NCI-H446 treated with DMSO at 0.1 percent for 48 hours (cell line): Measurements from ENCODE around the gene DRD3.

Experiments
- DNase-seq: peaks from one replicate; lab custom pipeline; 2025; lab: John Stamatoyannopoulos, UW

DRD3 gene

DNA sequence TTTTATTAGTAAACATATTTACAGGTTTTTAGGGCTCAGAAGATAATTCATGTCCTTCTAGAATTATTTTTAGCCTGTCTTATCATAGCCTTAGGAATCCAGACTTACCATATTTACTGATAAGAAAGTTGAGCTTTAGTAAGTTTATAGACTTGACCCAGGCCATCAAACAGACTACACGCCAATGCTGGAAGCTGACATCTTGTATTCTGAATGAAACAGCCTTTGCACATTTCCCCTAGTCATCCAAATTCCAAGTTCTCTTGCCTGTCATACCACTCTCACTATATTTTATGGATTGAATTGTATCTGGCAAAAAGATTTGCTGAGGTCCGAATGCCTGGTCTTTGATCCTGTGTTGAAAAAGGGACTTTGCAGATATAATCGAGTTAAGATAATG lies 58.6 kb downstream of the DRD3 start:
- DNase-seq = no peak

DNA sequence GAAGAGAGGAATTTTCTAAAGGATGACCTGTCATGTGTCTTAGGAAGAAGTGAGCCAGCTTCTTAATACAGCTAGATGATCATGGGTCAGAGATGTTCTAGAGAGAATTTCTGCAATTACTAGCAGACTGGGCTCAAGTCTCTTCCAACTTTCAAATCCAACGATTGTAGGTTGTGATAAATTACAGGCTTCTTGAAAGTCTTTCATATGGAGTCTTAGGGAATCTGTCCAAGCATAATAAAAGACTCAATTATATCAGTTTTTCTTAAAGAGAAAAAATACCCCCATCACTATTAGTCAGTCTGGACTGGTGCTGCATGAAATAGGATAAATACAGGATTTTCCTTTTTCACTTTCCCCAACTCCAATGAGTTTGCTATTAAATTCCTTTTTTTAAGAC lies 59.1 kb downstream of the DRD3 start:
- DNase-seq = no peak

DNA sequence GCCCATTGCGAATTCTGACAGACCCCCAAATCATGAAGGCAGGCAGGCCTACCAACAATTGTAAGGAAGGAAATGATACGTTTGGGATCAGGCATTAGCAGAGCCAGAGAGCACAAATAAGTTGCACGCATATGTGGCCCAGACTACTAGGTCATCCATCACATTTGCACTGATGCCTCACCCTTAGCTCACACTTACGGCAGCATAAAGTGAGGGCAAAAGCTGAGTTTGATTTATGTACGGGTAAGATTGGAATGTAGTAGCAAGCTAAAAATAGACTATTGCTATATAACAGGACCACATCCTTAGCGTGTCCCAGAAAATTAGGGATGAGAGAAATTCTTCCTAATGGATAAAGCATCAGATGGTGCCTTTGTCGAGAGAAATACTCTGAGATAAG lies 63.7 kb downstream of the DRD3 start:
- no peak for DNase-seq

DNA sequence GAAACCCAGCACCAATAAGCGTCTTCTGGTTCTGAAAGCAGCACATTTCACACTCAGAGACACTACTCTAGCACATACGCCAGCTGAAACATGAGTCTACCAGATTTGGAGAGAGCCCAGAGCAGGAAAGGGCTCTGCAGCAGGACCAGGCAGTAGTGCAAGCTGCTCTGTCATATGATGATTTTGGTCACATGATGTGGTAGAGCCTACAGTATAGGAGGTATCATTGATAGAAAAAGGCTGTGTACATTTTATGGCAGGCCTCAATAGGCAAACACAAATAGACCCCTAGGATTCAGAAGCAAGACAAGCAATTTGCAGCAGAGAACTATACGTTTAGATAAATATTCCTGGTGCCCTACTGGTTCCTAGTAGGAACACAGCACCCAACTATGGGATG lies 64.1 kb downstream of the DRD3 start:
- no peak for DNase-seq

DNA sequence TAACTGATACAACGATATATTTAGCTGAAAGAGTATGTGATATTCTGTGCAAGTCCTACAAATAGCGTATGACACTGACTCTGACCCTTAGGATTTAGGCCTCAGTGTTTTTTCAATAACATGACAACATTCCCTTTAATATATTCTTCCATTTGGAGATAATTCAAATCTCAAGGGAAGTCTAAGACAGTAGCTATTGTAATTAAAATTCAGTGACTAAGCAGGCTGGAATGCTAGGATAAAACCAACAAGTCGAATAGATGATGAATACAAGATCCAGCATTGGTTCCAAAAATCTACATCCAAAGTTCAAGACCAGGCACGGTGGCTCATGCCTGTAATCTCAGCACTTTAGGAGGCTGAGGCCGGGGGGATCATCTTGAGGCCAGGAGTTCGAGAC lies 66.2 kb downstream of the DRD3 start:
- no peak for DNase-seq

GRCh38 chr3:114111060-114111770 lies 67.6 kb downstream of the DRD3 start:
- no peak for DNase-seq

- no peak for DNase-seq
Observed at GRCh38 chr3:114110439-114110838, 68.4 kb downstream of the DRD3 start.

- DNase-seq = no peak
Observed at GRCh38 chr3:114108137-114108536, 70.7 kb downstream of the DRD3 start.

- no peak for DNase-seq
Observed at GRCh38 chr3:114104414-114104813, 74.4 kb downstream of the DRD3 start.

DNA sequence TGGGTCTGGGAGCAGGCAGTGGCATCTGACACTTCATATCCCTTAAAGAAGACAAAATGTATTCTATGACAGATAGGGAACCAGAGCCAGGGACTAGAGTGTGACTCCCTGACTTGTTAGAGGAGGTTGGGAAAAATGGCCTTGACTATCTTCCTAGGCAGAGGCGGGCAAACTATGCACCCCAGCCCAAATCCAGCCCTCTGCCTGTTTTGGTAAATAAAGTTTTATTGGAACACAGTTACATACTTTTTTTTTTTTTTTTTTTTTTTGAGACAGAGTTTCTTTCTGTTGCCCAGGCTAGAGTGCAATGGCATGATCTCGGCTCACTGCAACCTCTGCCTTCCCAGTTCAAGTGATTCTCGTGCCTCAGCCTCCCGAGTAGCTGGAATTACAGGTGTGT lies 75.0 kb downstream of the DRD3 start:
- DNase-seq = no peak

GRCh38 chr3:114103181-114103580 lies 75.7 kb downstream of the DRD3 start:
- no peak for DNase-seq

DNA sequence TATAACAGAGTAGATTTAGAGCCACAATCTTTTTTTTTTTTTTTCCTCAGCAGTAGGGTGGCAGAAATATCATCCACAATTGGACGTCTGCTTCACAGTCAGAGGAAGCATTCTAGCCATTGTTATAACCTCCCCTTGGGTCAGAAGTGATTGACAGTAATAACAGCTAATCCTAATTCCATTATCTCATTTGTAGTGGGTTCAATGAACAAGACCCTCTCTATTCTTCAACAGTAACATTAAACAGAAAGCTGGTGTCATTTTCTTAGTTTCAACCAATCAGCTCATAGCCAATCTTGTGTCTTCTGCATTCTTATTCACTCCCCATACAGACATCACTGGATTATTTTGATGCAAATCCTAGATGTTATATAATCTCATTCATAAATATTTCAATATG lies 77.8 kb downstream of the DRD3 start:
- no peak for DNase-seq

DNA sequence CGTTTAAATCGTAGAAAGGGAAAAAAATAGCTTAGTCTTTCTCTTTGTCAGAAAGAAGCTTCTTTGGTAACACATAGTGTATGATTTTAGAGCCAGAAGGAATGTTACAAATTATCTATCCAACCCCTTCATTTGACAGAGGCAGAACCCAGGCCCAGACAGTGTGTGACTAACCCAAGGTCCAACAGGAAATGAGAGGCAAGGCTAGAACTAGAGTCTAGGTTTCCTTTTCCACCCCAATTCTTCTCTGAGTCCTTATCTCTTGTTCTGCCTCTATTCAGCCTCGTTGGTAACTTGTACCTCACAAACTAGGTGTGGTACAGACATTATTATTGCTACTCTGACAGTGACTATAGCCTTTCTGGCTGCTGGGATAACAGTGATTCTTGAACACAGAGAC lies 83.1 kb downstream of the DRD3 start:
- DNase-seq = no peak

GRCh38 chr3:114093596-114093995 lies 85.3 kb downstream of the DRD3 start:
- no peak for DNase-seq

DNA sequence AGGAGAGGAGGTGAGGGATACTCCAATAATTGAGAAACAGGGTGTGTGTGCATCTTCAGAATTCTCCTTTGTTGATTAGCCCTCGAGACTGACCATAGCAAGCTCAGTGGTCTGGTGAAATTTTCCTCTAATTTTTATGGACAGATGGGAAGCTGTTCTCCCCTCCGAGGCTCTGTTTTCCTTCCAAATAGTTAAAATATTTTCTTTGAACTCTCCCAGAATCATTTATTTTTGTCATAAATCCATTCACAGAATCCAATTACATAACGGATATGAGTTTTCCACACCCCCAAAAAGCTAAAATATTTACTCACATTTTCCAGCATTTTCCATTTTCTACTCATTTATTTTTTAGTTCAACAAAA lies 85.9 kb downstream of the DRD3 start:
- no peak for DNase-seq

DNA sequence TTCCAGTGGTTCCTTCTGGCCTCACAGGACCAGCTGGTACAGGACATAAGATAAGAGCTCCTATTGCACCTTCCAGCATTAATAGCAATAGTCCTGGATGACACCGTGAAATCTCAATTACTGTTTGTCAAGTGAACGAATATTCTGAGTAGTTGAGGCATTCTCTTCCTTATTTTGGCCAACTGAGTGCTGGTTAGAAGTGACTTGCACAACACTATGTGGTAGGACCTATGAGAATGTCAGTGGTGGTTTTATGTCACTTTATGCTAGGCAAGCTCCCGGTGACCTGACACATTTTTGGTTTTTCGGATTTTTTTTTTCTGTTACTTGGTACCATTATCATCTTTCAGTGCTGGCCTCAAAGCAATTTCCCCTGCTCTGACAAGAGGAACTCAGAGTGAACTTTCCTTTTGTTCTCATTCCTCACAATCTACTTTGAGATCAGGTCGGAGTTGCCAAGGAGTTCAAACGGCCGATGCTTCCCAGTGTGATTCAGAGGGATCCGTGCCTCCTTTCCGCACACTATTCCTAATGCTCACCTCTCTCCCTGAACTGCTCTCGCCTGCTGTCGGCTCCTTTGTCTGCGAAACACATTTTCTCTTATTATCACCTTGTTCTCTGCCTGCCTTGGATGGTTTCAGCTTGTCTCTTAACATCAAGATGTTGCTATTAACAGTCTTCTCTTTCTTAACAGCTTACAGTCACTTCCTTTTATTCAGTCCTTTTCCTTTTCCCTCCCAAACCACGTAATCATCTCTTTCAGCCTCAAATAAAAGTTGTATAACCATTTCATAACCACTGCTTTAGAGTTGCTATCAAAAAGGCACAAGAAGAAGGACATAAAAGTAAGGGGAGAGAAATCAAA lies 86.5 kb downstream of the DRD3 start:
- no peak for DNase-seq

GRCh38 chr3:114089675-114090074 lies 89.2 kb downstream of the DRD3 start:
- no peak for DNase-seq

DNA sequence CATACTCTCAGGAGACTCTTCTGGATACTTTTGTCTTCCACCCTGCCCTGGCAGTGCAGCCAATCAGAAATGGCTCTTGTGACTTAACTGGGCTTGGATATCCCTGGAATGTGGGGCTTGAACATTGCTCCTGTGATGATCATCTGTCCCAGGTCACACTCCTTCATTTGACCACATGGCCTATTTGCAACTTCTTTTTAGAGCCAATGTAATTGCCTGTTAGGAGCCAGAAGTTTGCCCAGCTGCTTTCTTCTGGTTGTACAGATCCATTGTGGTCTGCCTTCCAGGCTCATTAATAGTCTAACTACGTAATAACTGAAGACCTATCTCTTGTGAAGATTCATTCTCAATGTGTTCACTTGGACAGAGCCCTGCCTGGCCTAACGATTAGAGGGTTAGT lies 92.5 kb downstream of the DRD3 start:
- DNase-seq = no peak

DNA sequence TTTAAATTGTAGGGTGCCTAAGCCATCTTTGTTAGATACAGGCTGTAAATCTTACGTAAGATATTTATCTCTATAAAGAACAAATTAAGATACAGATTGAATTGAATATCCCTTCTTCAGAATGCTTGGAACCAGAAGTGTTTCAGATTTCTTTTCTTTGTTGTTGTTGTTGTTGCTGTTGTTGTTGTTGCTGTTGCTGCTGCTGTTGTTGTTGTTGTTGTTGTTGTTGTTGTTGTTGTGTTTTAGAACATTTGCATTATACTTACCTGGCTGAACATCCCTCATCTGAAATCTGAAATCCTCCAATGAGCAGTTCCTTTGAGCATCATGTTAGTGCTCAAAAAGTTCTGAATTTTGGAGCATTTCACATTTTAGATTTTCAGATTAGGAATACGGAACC lies 95.7 kb downstream of the DRD3 start:
- no peak for DNase-seq

- no peak for DNase-seq
Observed at GRCh38 chr3:114081037-114081436, 97.8 kb downstream of the DRD3 start.

DNA sequence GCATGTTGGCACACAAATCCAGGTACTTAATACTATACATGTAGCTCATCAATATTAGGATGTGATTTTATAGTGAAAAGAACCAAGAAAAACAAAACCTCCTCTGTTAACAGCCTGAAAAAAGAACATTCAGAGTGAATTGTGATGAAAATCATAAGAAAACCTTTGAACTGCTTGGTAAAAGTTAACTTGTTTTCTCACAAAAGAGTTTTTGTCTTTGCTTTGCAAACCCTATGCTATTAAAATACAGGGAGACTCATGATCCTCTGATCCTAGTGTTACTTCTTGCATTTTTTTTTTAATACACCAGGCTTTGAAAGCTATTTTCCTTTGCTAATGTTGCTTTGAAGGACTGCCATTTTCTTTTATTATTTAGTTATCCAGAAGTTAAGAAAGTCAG lies 98.7 kb downstream of the DRD3 start:
- no peak for DNase-seq

- no peak for DNase-seq
Observed at GRCh38 chr3:114079761-114080160, 99.1 kb downstream of the DRD3 start.

DNA sequence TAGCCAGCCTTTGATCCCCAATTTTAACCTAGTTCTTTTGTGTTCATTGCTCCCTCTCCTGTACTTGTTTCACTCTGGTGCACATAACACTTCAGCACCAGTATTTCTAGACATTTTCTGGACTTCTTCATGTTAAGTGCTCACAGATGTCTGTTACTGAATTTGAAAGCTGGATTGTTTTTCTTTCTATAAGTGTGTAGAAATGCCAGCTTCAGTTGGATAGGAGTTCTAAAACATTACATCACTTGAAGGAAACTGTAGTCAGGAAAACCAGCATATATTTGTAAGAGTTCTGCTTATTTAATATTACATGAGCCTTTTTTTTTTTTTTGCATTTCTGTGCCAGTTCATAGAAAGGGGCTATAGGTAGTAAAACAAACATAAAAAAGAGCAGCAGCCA lies 100.7 kb downstream of the DRD3 start:
- DNase-seq = no peak
